ENCODE data around the gene MRPL43.

DNA sequence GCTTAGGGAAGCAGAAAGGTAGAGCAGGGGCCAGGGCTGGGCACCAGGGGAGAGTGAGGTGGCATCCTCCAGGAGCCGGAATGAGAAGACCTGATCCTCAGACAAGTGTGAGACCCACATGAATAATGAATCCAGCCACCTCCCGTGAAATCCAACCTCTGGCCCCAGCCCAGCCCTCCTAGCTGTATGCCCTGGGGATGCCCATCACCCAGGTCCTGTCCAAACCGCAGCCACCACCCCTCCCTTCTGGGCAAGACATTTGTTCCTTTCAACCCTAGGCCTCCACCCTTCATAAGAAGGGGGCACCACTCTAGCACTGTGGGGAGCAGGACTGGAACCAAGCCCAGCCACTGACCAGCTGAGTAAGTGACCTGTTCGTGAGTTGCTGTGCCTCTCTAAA, 33.9 kb upstream of the MRPL43 start:
- TF ChIP-seq, protein P1, sequence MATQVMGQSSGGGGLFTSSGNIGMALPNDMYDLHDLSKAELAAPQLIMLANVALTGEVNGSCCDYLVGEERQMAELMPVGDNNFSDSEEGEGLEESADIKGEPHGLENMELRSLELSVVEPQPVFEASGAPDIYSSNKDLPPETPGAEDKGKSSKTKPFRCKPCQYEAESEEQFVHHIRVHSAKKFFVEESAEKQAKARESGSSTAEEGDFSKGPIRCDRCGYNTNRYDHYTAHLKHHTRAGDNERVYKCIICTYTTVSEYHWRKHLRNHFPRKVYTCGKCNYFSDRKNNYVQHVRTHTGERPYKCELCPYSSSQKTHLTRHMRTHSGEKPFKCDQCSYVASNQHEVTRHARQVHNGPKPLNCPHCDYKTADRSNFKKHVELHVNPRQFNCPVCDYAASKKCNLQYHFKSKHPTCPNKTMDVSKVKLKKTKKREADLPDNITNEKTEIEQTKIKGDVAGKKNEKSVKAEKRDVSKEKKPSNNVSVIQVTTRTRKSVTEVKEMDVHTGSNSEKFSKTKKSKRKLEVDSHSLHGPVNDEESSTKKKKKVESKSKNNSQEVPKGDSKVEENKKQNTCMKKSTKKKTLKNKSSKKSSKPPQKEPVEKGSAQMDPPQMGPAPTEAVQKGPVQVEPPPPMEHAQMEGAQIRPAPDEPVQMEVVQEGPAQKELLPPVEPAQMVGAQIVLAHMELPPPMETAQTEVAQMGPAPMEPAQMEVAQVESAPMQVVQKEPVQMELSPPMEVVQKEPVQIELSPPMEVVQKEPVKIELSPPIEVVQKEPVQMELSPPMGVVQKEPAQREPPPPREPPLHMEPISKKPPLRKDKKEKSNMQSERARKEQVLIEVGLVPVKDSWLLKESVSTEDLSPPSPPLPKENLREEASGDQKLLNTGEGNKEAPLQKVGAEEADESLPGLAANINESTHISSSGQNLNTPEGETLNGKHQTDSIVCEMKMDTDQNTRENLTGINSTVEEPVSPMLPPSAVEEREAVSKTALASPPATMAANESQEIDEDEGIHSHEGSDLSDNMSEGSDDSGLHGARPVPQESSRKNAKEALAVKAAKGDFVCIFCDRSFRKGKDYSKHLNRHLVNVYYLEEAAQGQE (IDR thresholded peaks at IDR 0.05; ENCODE audit: insufficient replicate concordance, low read depth), result no peak
- TF ChIP-seq, protein P2, sequence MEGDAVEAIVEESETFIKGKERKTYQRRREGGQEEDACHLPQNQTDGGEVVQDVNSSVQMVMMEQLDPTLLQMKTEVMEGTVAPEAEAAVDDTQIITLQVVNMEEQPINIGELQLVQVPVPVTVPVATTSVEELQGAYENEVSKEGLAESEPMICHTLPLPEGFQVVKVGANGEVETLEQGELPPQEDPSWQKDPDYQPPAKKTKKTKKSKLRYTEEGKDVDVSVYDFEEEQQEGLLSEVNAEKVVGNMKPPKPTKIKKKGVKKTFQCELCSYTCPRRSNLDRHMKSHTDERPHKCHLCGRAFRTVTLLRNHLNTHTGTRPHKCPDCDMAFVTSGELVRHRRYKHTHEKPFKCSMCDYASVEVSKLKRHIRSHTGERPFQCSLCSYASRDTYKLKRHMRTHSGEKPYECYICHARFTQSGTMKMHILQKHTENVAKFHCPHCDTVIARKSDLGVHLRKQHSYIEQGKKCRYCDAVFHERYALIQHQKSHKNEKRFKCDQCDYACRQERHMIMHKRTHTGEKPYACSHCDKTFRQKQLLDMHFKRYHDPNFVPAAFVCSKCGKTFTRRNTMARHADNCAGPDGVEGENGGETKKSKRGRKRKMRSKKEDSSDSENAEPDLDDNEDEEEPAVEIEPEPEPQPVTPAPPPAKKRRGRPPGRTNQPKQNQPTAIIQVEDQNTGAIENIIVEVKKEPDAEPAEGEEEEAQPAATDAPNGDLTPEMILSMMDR (IDR thresholded peaks at IDR 0.05; ENCODE audit: insufficient read depth, low read length), result no peak
- no peak for TF ChIP-seq GABPA (IDR thresholded peaks at IDR 0.05; ENCODE audit: low read depth)
- TF ChIP-seq POLR2AphosphoS5 (IDR thresholded peaks at IDR 0.05; ENCODE audit: low read depth), result no peak
- no peak for TF ChIP-seq SPI1 (IDR thresholded peaks at IDR 0.05; ENCODE audit: borderline replicate concordance, low read depth)

All from HL-60 (cell line).